Measurements from ENCODE around the gene TRIP13.
"Not testable (repeated sequence)": the region's sequence is repeated elsewhere in the genome, so short reads cannot be mapped to it uniquely, and the experiment has no call there.

The TRIP13 gene

GRCh38 chr5:892394-893136 is at the start of gene TRIP13, which contains the start of gene BRD9:
TRIP13 (plus strand) TSS chr5:892884; CDS start chr5:892999, 115 bp downstream.
BRD9 (minus strand) TSS chr5:892801; CDS start chr5:892657, 144 bp downstream.
- peak; percentile 70 for DNase-seq (ENCODE audit: low spot score)

GRCh38 chr5:843371-843770 is 49.3 kb upstream of the TRIP13 start:
- not testable (repeated sequence) for DNase-seq (ENCODE audit: low spot score)

DNA sequence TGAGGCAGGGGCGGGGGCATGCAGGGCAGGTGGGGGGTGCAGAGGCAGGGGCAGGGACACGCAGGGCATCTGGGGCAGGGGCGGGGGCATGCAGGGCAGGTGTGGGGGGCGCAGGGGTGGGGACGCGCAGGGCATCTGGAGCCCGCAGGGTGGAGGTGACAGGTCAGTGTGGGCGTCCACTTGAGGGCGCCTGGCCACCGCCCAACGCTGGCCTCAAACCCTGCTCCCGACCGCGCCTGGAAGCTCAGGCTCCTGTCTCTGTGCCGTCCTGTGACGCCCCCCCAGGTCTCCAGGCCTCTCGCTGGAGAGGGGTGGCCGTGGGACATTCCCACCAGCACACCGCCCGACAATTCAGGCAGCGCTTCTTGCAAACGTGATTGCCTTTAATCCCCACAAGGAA is 48.8 kb upstream of the TRIP13 start:
- DNase-seq (ENCODE audit: low spot score): not testable (repeated sequence)

DNA sequence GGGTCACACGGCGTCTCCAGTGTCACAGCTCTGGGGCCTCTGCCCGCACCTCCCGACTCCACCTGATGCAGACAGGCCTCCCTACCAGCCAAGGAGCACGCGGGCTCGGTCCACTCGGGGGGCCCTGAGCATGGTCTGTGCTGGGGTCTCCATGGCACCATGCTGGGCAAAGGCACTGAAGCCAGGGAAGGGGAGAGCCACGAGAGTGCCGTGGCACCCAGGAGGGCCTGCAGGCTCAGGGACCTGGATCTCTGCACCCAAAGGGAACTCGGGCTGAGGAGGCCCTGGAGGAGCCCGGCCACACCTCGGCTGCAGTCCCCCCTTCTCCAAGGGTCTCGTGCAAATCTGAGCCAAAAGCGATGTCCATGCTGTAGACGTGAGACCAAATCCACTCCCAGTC is 48.3 kb upstream of the TRIP13 start:
- DNase-seq (ENCODE audit: low spot score): not testable (repeated sequence)

- DNase-seq (ENCODE audit: low spot score): not testable (repeated sequence)
Measured at GRCh38 chr5:845031-845675, 47.5 kb upstream of the TRIP13 start.

DNA sequence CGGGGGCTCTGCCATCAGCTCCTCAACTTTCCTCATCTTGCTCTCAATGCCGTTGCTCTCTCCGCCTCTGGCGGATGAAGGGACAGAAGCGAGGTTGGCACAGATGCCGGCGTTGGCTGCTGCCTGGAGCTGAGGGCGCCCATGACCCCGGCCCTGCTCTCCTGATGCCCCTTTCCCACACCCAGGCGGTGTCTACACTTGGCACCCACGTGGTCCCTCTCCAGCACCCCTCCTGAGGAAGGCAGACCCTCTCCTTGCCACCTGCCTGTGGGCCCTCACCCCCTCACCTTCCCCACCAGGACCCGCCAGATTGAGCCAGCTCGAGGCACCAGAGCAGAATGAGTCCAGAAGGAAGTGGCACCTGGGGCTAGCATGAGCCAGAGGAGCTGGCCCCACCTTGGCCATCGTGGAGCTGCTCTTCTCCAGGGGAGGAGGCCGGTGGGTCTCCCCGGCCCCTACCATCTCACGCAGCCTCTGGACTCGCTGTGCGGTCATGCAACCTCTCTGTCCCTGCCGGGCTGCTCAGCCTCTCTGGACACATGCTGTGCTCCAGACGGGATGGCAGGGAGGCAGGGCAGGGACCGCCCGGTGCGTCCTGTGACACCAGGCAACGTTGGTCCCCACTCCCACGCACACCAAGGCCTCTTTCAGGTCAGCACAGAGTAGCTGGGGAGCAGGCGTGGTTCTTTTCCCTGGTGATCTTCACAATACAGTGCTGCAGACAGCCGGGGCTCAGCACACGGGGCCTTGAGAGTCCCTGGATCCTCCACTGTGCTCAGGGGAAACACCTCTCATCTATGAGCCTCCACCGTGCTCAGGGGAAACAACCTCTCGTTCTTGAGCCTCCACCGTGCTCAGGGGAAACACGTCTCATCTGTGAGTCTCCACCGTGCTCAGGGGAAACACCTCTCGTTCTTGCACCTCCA is 46.7 kb upstream of the TRIP13 start:
- not testable (repeated sequence) for DNase-seq (ENCODE audit: low spot score)

DNA sequence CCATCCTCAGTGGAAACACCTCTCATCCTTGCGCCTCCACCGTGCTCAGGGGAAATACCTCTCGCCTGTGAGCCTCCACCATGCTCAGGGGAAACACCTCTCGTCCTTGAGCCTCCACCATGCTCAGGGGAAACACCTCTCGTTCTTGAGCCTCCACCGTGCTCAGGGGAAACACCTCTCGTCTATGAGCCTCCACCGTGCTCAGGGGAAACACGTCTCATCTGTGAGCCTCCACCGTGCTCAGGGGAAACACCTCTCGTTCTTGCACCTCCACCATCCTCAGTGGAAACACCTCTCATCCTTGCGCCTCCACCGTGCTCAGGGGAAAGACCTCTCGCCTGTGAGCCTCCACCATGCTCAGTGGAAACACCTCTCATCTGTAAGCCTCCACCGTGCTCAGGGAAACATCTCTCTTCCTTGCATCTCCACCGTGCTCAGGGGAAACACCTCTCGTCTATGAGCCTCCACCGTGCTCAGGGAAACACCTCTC is 46.0 kb upstream of the TRIP13 start:
- peak; percentile 0 for DNase-seq (ENCODE audit: low spot score)

GRCh38 chr5:847212-847611 is 45.5 kb upstream of the TRIP13 start:
- not testable (repeated sequence) for DNase-seq (ENCODE audit: low spot score)

DNA sequence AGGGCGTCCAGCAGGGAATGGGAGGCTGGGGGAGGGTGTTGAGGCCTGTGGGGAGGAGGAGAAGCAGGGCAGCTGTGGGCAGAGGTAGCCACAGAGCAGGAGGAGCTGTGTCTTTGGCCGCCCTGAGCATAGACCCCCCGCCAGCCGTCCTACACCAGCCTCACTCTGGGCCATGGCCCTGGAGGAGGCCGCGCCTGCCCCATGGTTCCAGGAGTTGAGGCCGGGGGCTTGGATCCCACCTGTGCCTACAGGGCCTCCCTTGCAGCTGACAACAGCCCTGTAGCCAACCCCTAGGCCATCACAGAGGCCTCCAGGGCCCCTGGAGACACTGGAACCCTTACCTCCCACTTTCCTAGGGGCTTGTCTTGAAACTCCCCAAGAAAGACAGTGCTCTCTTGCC is 44.9 kb upstream of the TRIP13 start:
- not testable (repeated sequence) for DNase-seq (ENCODE audit: low spot score)

DNA sequence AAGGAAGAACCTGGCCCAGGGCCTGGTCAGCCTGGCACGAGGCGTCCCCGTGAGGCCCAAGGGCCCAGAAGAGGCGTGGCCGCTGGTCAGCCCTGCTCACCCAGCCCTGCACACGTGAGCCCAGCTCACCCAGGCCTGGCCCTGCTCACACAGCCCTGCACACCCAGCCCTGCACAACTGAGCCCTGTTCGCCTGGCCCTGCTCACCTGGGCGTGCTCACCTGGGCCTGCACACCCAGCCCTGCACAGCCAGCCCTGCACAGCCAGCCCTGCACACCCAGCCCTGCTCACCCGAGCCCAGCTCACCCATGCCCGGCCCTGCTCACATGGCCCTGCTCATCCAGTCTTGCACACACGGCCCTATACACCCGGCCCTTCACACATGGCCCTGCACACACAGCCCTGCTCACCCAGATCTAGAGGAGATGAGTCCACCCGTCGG is 44.0 kb upstream of the TRIP13 start:
- DNase-seq (ENCODE audit: low spot score): no peak

DNA sequence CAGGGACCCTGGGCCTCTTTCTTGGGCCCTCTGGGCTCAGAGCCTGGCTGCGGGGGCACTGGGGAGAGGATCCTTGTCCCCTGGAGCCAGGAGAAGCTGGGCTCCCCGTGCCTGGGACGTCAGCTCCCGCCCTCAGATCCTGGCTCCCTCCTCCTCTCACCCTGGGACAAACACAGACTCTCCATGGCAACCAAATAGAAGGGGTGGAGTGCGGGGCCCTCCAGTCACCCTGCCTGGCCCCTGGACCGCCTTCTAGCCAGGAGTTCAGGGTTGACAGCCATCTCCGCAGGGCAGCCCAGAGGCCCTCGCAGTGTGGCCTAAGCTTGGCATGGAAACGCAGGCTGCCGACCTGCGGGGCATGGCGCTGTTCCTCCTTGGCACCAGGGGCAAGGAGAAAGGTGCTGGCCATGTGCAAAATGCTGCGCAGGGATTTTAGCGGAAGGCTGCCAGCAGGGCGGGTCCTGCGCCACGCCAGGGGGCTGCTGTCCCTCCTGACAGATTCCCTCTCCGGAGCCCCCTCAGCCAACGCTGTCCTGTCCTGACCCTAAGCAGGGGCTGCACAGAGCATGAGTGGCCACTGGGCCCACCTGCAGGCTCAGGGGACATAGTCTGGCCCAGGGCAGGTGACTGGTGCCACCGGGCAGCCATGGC is 42.9 kb upstream of the TRIP13 start:
- DNase-seq (ENCODE audit: low spot score): no peak

DNA sequence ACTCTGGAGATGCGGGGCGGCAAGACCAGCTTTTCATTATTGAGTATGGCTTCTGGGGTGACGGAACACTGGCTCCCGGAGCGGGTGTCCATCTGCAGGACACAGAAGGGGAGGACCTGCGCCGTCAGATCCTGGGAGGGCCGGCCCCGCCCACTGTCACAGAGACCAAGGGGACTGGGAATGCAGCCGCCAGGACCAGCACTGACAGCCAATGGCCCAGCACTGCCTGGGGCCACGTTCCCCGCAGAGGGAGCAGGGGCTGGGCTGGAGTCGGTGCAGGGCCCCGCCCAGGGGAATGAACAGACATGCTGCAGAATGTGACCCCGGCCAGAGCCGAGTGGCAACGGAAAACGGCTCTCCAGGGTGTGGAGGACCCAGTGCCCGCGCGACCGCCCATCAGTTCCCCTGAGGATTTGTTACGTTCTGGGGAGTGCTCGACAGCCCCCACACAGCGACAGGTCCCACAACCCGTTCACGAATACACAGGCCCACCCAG is 42.1 kb upstream of the TRIP13 start, which contains the start of gene ZDHHC11:
Gene ZDHHC11, minus strand, starts transcription at position 476 of the 496 bp plus-strand sequence. Its CDS starts 384 bp downstream, at position 92.
- DNase-seq (ENCODE audit: low spot score): peak; percentile 25

GRCh38 chr5:851076-851475 is 41.6 kb upstream of the TRIP13 start:
- DNase-seq (ENCODE audit: low spot score): no peak

DNA sequence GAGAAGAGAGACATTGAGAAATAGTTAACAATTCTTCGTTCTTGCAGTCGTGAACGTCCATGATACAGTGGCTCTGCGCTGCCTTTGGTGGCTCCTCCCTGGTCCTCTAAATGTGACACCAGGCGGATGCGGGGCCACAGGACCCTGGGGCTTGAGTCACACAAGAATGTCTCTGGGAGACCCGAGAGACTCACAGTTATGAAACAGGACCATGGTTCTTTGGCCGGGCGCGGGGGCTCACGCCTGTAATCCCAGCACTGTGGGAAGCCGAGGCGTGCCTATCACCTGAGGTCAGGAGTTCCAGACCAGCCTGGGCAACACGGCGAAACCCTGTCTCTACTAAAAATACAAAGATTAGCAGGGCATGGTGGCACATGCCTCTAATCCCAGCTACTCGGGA is 41.1 kb upstream of the TRIP13 start:
- DNase-seq (ENCODE audit: low spot score): no peak

- DNase-seq (ENCODE audit: low spot score): no peak
Measured at GRCh38 chr5:852018-852417, 40.7 kb upstream of the TRIP13 start.

- DNase-seq (ENCODE audit: low spot score): no peak
Measured at GRCh38 chr5:852431-853401, 40.0 kb upstream of the TRIP13 start.

DNA sequence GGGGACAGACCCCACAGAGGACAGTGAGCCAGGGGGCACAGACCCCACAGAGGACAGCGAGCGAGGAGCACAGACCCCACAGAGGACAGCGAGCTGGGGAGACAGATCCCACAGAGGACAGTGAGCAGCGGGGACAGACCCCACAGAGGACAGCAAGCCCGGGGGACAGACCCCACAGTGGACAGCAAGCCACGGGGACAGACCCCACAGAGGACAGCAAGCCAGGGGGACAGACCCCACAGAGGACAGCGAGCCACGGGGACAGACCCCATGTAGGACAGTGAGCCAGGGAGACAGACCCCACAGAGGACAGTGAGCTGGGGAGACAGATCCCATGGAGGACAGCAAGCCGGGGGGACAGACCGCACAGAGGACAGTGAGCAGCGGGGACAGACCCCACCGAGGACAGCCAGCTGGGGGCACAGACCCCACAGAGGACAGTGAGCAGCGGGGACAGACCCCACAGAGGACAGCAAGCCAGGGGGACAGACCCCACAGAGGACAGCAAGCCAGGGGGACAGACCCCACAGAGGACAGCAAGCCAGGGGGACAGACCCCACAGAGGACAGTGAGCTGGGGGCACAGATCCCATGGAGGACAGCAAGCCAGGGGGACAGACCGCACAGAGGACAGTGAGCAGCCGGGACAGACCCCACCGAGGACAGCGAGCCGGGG is 39.1 kb upstream of the TRIP13 start:
- not testable (repeated sequence) for DNase-seq (ENCODE audit: low spot score)

- no peak for DNase-seq (ENCODE audit: low spot score)
Measured at GRCh38 chr5:854217-854616, 38.5 kb upstream of the TRIP13 start.

DNA sequence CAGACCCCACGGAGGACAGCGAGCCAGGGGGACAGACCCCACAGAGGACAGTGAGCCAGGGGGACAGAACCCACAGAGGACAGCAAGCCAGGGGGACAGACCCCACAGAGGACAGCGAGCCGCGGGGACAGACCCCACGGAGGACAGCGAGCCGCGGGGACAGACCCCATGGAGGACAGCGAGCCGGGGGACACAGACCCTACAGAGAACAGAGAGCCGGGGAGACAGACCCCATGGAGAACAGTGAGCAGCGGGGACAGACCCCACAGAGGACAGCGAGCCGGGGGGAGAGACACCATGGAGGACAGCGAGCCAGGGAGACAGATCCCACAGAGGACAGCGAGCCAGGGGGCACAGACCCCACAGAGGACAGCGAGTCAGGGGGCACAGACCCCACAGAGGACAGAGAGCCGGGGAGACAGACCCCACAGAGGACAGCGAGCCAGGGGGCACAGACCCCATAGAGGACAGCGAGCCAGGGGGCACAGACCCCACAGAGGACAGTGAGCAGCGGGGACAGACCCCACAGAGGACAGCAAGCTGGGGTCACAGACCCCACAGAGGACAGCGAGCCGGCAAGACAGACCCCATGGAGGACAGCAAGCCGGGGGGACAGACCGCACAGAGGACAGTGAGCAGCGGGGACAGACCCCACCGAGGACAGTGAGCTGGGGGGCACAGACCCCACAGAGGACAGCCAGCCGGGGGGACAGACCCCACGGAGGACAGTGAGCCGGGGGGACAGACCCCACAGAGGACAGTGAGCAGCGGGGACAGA is 37.5 kb upstream of the TRIP13 start:
- DNase-seq (ENCODE audit: low spot score): no peak

Data from pons (tissue), 1 donor.